ENCODE results near the gene NSG2. TPM values are rescaled to one million over a fixed set of nuclear protein-coding genes. Genes with fewer than 3 reads are reported as not detected.

Gene NSG2
- total RNA-seq, 1 experiment from 2014 or later = not detected

DNA sequence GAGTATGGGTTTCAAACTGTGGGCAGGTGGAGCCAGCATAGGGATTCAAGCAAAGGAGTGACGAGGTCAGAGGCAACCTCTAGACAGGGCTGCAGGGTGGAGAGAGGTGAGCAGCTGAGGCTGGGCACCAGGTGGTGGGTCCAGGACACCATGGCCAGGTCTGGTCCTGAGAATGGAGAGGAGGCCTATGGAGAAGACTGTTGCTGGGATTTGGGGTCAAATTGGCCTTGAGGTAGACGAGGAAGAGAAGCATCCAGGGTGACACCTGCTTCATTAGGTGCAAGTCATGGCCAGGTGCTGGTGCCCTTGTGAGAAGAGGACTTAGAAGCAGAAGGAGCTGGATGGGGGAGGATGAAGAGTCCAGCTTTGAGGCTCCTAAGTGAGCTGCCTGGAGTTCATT is 99.6 kb downstream of the NSG2 start:
- DNase-seq = peak; percentile 15
- H2BK20ac ChIP-seq (ENCODE audit: low read depth, low read length, poor library complexity, severe bottlenecking) = no peak overlapping the region

More for the DNA sequence above, 99.6 kb downstream of the NSG2 start:
- Histone ChIP-seq H2BK120ac (ENCODE audit: low read depth, low read length, poor library complexity, severe bottlenecking) (no peak overlapping the region), H2AFZ (ENCODE audit: low read length) (no peak overlapping the region), H3K23me2 (ENCODE audit: insufficient read length, low read depth, low read length, poor library complexity, severe bottlenecking) (no peaks in the 10 kb centered on the region), H3K23ac (ENCODE audit: insufficient read length, low read depth, low read length) (no peak overlapping the region), H3K79me2 (ENCODE audit: insufficient read depth, low read length) (no peaks in the 10 kb centered on the region), H3K18ac (ENCODE audit: insufficient read length, low read depth, low read length) (peak overlapping the region; percentile 50), H3K79me1 (ENCODE audit: insufficient read depth, low read depth, low read length, poor library complexity, severe bottlenecking) (no peaks in the 10 kb centered on the region), H3K9me3 (ENCODE audit: control insufficient read depth, low read depth, low read length) (no peaks in the 10 kb centered on the region), H3K4me2 (ENCODE audit: insufficient read depth, insufficient read length, low read length) (no peak overlapping the region), H4K91ac (ENCODE audit: insufficient read length, low read depth, low read length) (no peak overlapping the region), H3T11ph (ENCODE audit: low read length) (no peak overlapping the region), H3K27ac (ENCODE audit: insufficient read length, low read depth, low read length) (no peak overlapping the region), H4K20me1 (ENCODE audit: control insufficient read depth, insufficient read depth, insufficient read length) (no peaks in the 10 kb centered on the region), H3K27me3 (ENCODE audit: insufficient read depth, low read length) (no peaks in the 10 kb centered on the region), H3K9ac (ENCODE audit: extremely low read depth, insufficient read length, low read length) (no peak overlapping the region), H2BK12ac (ENCODE audit: insufficient read length, low read depth, low read length) (no peak overlapping the region), H4K8ac (replicated peaks; ENCODE audit: insufficient read length, low read depth, low read length) (no peak overlapping the region), H3K4me1 (ENCODE audit: insufficient read depth, low read length) (no peaks in the 10 kb centered on the region), H2AK5ac (ENCODE audit: insufficient read length, low read length) (no peak overlapping the region), H3K14ac (ENCODE audit: insufficient read depth, low read length) (peak overlapping the region; percentile 24; the same call in 1 of the 2 replicates), H2BK5ac (ENCODE audit: insufficient read length, low read length) (no peak overlapping the region), H4K5ac (ENCODE audit: insufficient read length, low read depth, low read length) (no peak overlapping the region), H2BK15ac (ENCODE audit: low read depth, low read length) (no peak overlapping the region), H3K56ac (ENCODE audit: insufficient read length, low read depth, low read length) (no peak overlapping the region), H3K4ac (ENCODE audit: low read depth, low read length) (no peak overlapping the region; the same call in 1 of the 2 replicates)
- Mint-ChIP-seq H3K27ac (peak overlapping the region in 2 of 3 experiments; percentile 26 to 69; a peak in 3 of 7 replicates), H3K27me3 (ENCODE audit: low read depth) (peaks cover 32% of the 10 kb centered on the region), H3K9me3 (no peaks in the 10 kb centered on the region), H3K4me1 (peaks cover 6 to 8% of the 10 kb centered on the region in 2 experiments), H3K4me3 (no peak overlapping the region), H3K36me3 (ENCODE audit: insufficient read depth in 1 of 3, low read depth in 3 of 3) (no peaks in the 10 kb centered on the region)
- WGBS (ENCODE audit: extremely low coverage, insufficient read length, low lambda C conversion rate) = no CpG with 5 or more reads among the region's 2 CpGs
- TF ChIP-seq CTCF (conservative IDR thresholded peaks at IDR 0.05) = no peak
